ENCODE measurements around the gene EFCC1. TPM values are rescaled to one million over a fixed set of nuclear protein-coding genes. Genes with fewer than 3 reads are reported as not detected.

The EFCC1 gene
- total and polyA plus RNA-seq, 2 experiments from 2014 or later: 0.23 to 0.50 TPM

DNA sequence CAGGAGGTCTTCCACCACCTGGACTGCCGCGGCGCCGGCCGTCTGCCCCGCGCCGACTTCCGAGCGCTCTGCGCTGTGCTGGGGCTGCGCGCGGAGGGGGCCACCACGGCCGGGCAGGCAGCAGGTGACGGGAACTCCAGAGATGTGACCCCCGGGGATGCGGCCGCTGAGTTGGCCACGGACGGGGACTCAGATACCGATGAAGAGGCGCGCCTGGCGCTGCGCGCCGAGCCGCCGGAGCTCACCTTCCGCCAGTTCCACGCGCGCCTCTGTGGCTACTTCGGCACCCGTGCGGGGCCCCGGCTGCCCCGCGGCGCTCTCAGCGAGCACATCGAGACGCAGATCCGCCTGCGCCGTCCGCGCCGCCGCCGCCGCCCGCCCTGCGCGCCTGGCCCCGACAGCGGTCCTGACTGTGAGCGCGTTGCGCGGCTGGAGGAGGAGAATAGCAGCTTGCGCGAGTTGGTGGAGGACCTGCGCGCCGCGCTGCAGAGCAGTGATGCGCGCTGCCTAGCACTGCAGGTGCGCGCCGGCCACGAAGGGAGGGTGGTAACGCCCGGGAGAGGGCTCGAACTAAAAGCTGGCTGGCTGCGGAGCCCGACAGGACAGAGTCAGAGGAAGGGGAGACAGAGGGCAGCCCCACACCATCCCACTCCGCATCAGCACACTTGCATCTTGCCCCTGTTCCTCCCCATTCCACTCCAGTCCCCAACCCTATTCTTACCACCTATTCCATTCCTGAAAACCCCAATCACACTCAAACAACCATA, 885 bp downstream of the EFCC1 start:
- DNase-seq (ENCODE audit: low spot score): no peak
- Histone ChIP-seq H3K79me2 (no peaks in the 10 kb centered on the region), H3K9me3 (ENCODE audit: low read depth) (no peaks in the 10 kb centered on the region), H3K4me2 (peak overlapping the region; percentile 92), H3K4me3 (peak overlapping the region; percentile 36), H4K20me1 (ENCODE audit: insufficient read depth, poor library complexity, severe bottlenecking) (no peaks in the 10 kb centered on the region), H3K27me3 (peaks cover 60% of the 10 kb centered on the region), H3K4me1 (ENCODE audit: insufficient read depth) (peaks cover 15% of the 10 kb centered on the region), H3K9me2 (replicated peaks; ENCODE audit: insufficient read depth) (no peaks in the 10 kb centered on the region), H3K36me3 (replicated peaks; ENCODE audit: insufficient read depth, low read depth) (no peaks in the 10 kb centered on the region), H2AFZ (peak overlapping the region; percentile 66), H3K27ac (no peak overlapping the region)
- TF ChIP-seq EZH2phosphoT487 (IDR thresholded peaks at IDR 0.05; ENCODE audit: low read depth, severe bottlenecking, unreplicated experiment) (peak; percentile 61), EZH2 (IDR thresholded peaks at IDR 0.05; ENCODE audit: borderline replicate concordance) (peak; percentile 49)
- TF ChIP-seq, protein P1, sequence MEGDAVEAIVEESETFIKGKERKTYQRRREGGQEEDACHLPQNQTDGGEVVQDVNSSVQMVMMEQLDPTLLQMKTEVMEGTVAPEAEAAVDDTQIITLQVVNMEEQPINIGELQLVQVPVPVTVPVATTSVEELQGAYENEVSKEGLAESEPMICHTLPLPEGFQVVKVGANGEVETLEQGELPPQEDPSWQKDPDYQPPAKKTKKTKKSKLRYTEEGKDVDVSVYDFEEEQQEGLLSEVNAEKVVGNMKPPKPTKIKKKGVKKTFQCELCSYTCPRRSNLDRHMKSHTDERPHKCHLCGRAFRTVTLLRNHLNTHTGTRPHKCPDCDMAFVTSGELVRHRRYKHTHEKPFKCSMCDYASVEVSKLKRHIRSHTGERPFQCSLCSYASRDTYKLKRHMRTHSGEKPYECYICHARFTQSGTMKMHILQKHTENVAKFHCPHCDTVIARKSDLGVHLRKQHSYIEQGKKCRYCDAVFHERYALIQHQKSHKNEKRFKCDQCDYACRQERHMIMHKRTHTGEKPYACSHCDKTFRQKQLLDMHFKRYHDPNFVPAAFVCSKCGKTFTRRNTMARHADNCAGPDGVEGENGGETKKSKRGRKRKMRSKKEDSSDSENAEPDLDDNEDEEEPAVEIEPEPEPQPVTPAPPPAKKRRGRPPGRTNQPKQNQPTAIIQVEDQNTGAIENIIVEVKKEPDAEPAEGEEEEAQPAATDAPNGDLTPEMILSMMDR (IDR thresholded peaks at IDR 0.05; ENCODE audit: poor library complexity): no peak
- WGBS (ENCODE audit: low lambda C conversion rate, missing lambda C conversion rate): 3% methylated on average over 72 of the region's 81 CpGs

DNA sequence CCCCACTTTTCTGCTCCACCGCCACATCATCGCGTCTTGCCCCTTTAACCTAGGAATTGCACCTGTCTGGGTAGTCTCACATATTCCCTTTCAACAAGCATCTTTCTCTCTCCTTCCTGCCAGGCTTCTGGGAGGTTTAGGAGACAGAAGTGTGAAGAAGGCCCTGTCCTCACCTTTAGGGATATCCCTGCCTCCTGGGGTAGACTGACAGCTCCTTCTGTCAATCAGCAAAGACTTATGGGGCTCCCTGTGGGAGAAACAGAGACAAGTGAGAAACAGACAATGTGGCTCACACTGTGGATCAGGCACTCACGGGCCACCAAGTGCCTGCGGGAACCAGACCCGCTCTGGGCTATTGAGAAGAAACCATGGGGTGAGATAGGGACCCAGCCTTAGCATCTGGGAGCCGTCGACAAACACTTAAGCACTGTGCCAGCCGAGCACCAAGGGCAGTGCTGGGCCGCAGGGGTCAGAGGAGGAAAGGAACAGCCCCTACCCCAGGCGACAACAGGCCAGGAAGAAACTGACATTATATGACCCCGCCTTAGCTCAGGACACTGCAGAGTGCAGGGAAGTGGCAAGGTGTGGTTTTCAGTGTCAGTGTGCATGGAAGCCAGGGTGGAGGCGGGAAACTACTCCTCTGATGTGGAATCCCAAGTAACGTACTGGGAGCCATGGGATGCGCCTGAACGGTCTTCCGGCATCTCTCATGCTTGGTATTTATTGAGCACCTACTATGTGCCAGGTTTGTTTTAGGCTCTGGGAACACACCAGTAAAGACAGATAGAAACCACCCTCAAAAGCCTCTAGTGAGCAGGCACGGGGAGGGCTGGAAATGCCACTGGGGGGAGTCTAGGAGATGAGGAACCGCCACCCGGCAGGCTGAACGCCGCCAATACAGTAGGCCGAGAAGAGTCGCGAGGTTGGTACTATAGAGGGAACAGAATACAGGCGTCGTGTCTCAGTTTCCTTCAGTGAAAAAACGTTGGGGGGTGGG, 1.8 kb downstream of the EFCC1 start:
- Histone ChIP-seq H2AFZ (no peak overlapping the region), H3K79me2 (no peaks in the 10 kb centered on the region), H3K4me2 (peak overlapping the region; percentile 92), H3K4me1 (ENCODE audit: insufficient read depth) (peaks cover 24% of the 10 kb centered on the region), H3K36me3 (replicated peaks; ENCODE audit: insufficient read depth, low read depth) (no peaks in the 10 kb centered on the region), H3K4me3 (no peak overlapping the region), H4K20me1 (ENCODE audit: insufficient read depth, poor library complexity, severe bottlenecking) (no peaks in the 10 kb centered on the region), H3K27ac (no peak overlapping the region), H3K27me3 (peaks cover 66% of the 10 kb centered on the region), H3K9me3 (ENCODE audit: low read depth) (no peaks in the 10 kb centered on the region), H3K9me2 (replicated peaks; ENCODE audit: insufficient read depth) (no peaks in the 10 kb centered on the region)
- DNase-seq (ENCODE audit: low spot score): no peak
- TF ChIP-seq EZH2 (IDR thresholded peaks at IDR 0.05; ENCODE audit: borderline replicate concordance) (no peak), EZH2phosphoT487 (IDR thresholded peaks at IDR 0.05; ENCODE audit: low read depth, severe bottlenecking, unreplicated experiment) (no peak)
- TF ChIP-seq, protein P1 (IDR thresholded peaks at IDR 0.05; ENCODE audit: poor library complexity): no peak
- 65% methylated on average over 28 of the region's 28 CpGs for WGBS (ENCODE audit: low lambda C conversion rate, missing lambda C conversion rate)

DNA sequence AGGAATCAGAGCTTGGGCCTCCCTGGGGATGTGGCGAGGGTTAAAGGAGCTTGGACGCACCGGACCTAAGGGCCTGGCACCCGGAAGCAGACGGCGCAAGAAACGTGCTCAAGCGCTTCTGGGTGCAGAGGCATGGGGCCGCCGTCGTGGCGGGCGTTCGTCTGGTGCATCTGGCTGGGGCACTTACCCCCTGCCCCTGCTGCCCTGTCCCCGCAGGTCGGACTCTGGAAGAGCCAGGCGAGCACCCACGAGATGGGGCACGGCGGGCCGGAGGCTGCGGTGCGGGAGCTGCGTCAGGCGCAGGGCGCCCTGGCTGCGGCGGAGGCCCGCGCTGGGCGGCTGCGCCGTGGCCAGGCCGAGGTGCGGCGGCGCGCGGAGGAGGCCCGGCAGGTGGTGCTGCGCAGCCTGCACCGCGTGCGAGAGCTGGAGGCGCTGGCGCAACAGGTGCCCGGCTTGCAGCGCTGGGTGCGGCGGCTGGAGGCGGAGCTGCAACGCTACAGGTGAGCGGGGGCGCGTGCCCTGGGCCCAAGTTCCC, 2.5 kb downstream of the EFCC1 start:
- Histone ChIP-seq H3K79me2 (no peaks in the 10 kb centered on the region), H4K20me1 (ENCODE audit: insufficient read depth, poor library complexity, severe bottlenecking) (no peaks in the 10 kb centered on the region), H3K4me1 (ENCODE audit: insufficient read depth) (peaks cover 24% of the 10 kb centered on the region), H3K9me3 (ENCODE audit: low read depth) (no peaks in the 10 kb centered on the region), H3K4me2 (peak overlapping the region; percentile 67), H3K9me2 (replicated peaks; ENCODE audit: insufficient read depth) (no peaks in the 10 kb centered on the region), H3K36me3 (replicated peaks; ENCODE audit: insufficient read depth, low read depth) (no peaks in the 10 kb centered on the region), H3K27ac (no peak overlapping the region), H3K27me3 (peaks cover 61% of the 10 kb centered on the region), H2AFZ (no peak overlapping the region), H3K4me3 (no peak overlapping the region)
- WGBS (ENCODE audit: low lambda C conversion rate, missing lambda C conversion rate): 17% methylated on average over 50 of the region's 55 CpGs
- DNase-seq (ENCODE audit: low spot score): peak; percentile 85
- no peak for TF ChIP-seq EZH2phosphoT487 (IDR thresholded peaks at IDR 0.05; ENCODE audit: low read depth, severe bottlenecking, unreplicated experiment)
- TF ChIP-seq, protein P1 (IDR thresholded peaks at IDR 0.05; ENCODE audit: poor library complexity): peak; percentile 17
